PC-9 (cell line): Measurements from ENCODE around the gene KMT2A. TPM values are rescaled to one million over a fixed set of nuclear protein-coding genes. Genes with fewer than 3 reads are reported as not detected.

Source experiments
- BruUV-seq: library from RNA; stranded (reverse); fragments of 400-500 nt; replicated peaks from 2 replicates; lab custom pipeline; 2021; lab: Mats Ljungman, UMichigan
- CTCF ChIA-PET: fragments of 300-600 bp; sonication (Branson Sonifier 250); formaldehyde crosslinking; loops from one replicate; lab custom pipeline; 2022; ENCODE audit warnings: antibody characterized with exemption; lab: Charles Lee
- POLR2A ChIA-PET: fragments of 300-600 bp; sonication (Branson Sonifier 250); formaldehyde crosslinking; loops from one replicate; lab custom pipeline; 2022; ENCODE audit warnings: antibody characterized with exemption; ENCODE audit not compliant: unreplicated experiment; lab: Charles Lee
- DNase-seq, 2 experiments: peaks; one replicate each; pipeline versions ENCODE4 v3.0.0 to v3.0.0-alpha.2; 2015 to 2022; ENCODE audit warnings: mixed read lengths in 1 of 2
- H2AFZ ChIP-seq: fragments of 200-600 bp; sonication (generic); 2 replicates; pipeline ENCODE4 v1.8.1; 2017; ENCODE audit warnings: antibody characterized with exemption
- H3F3A ChIP-seq: fragments of 200-600 bp; sonication (generic); 2 replicates; pipeline ENCODE4 v1.8.1; 2017; ENCODE audit warnings: antibody characterized with exemption, mild to moderate bottlenecking, low read depth; ENCODE audit not compliant: insufficient read depth
- H3K27ac ChIP-seq: fragments of 200-600 bp; sonication (generic); 2 replicates; pipeline ENCODE4 v1.6.1; 2016; ENCODE audit warnings: mixed run types
- H3K27me3 ChIP-seq: fragments of 200-600 bp; sonication (generic); 2 replicates; pipeline ENCODE4 v1.6.1; 2016; ENCODE audit warnings: low read depth, mixed run types; ENCODE audit not compliant: insufficient read depth
- H3K36me3 ChIP-seq: fragments of 200-600 bp; sonication (generic); 2 replicates; pipeline ENCODE4 v1.6.1; 2016; ENCODE audit warnings: low read depth, mixed run types
- H3K4me1 ChIP-seq: fragments of 200-600 bp; sonication (generic); replicated peaks from 2 replicates; pipeline ENCODE4 v1.6.1; 2016; ENCODE audit warnings: mixed run types; ENCODE audit not compliant: insufficient read depth
- H3K4me2 ChIP-seq: fragments of 200-600 bp; sonication (generic); 2 replicates; pipeline ENCODE4 v1.6.1; 2017; ENCODE audit warnings: mixed run types
- H3K4me3 ChIP-seq: fragments of 200-600 bp; sonication (generic); 2 replicates; pipeline ENCODE4 v1.6.1; 2016; ENCODE audit warnings: mixed run types
- H3K79me2 ChIP-seq: fragments of 200-600 bp; sonication (generic); 2 replicates; pipeline ENCODE4 v1.6.1; 2017; ENCODE audit warnings: low read depth, mixed run types
- H3K9me2 ChIP-seq: fragments of 200-600 bp; sonication (generic); 2 replicates; pipeline ENCODE4 v1.8.1; 2017; ENCODE audit warnings: mild to moderate bottlenecking; ENCODE audit not compliant: insufficient read depth
- H3K9me3 ChIP-seq: fragments of 200-600 bp; sonication (generic); 2 replicates; pipeline ENCODE4 v1.8.1; 2016; ENCODE audit warnings: low read depth; ENCODE audit not compliant: insufficient read depth
- H4K20me1 ChIP-seq: fragments of 200-600 bp; sonication (generic); 2 replicates; pipeline ENCODE4 v1.8.1; 2017; ENCODE audit not compliant: insufficient read depth
- CTCF ChIP-seq: fragments of 200-600 bp; sonication (generic); conservative IDR thresholded peaks from 2 replicates; pipeline ENCODE4 v1.6.1; 2017; ENCODE audit warnings: mixed run types, antibody characterized with exemption, mild to moderate bottlenecking, moderate library complexity
- EZH2 ChIP-seq: fragments of 200-600 bp; sonication (generic); IDR thresholded peaks from 2 replicates; pipeline ENCODE4 v1.8.0; 2017; ENCODE audit warnings: antibody characterized with exemption, low read depth
- intact Hi-C: fragments of 100-400 bp; cut with micrococcal nuclease; formaldehyde crosslinking; loops from one replicate; pipeline ENCODE4 v1.10.0; 2022; ENCODE audit not compliant: unreplicated experiment
- total RNA-seq: library from RNA; stranded (reverse); gene quantifications from 2 replicates; pipeline ENCODE4 v1.2.3, GENCODE V29; 2021

The KMT2A gene
- total RNA-seq, 1 experiment from 2014 or later, result 80.3 TPM

GRCh38 chr11:118524356-118524755 lies 88.1 kb downstream of the KMT2A start:
- Histone ChIP-seq H3K27ac (no peak overlapping the region), H3F3A (peaks cover 28% of the 10 kb centered on the region)

GRCh38 chr11:118524757-118525470 lies 88.6 kb downstream of the KMT2A start:
- DNase-seq, result no peak
- Histone ChIP-seq H4K20me1 (no peaks in the 10 kb centered on the region), H3K79me2 (no peaks in the 10 kb centered on the region), H3K4me2 (no peak overlapping the region), H3K9me3 (no peaks in the 10 kb centered on the region), H3F3A (peaks cover 26% of the 10 kb centered on the region), H3K36me3 (peaks cover 29% of the 10 kb centered on the region), H3K4me1 (peaks cover 15% of the 10 kb centered on the region), H3K4me3 (no peak overlapping the region), H3K9me2 (no peaks in the 10 kb centered on the region), H2AFZ (no peak overlapping the region), H3K27ac (no peak overlapping the region), H3K27me3 (no peaks in the 10 kb centered on the region)
- intact Hi-C loops, result no loop called here
- POLR2A ChIA-PET, result no interaction called here
- CTCF ChIA-PET, result interaction anchor here (0.6 kb wide), 1 partner anchor 137 kb away, joined by 3 read pairs; no protein-coding TSS in a partner anchor
- BruUV-seq, result no TSS peak
- TF ChIP-seq EZH2, result no peak
- TF ChIP-seq CTCF, result no peak

More at GRCh38 chr11:118524356-118524755, 88.1 kb downstream of the KMT2A start:
- Histone ChIP-seq H3K4me3 (no peak overlapping the region), H4K20me1 (no peaks in the 10 kb centered on the region), H3K9me2 (no peaks in the 10 kb centered on the region), H3K9me3 (no peaks in the 10 kb centered on the region), H3K27me3 (no peaks in the 10 kb centered on the region), H3K4me2 (no peak overlapping the region), H3K79me2 (no peaks in the 10 kb centered on the region), H2AFZ (no peak overlapping the region), H3K36me3 (peaks cover 35% of the 10 kb centered on the region), H3K4me1 (peaks cover 10% of the 10 kb centered on the region)
- no peak for DNase-seq
- ChIA-PET POLR2A (no interaction called here), CTCF (interaction anchor here (0.5 to 0.6 kb wide), 2 partner anchors 24 to 137 kb away, joined by 3 to 9 read pairs; no protein-coding TSS in a partner anchor)
- BruUV-seq, result no TSS peak
- intact Hi-C loops, result no loop called here
- TF ChIP-seq CTCF (no peak), EZH2 (no peak)

DNA sequence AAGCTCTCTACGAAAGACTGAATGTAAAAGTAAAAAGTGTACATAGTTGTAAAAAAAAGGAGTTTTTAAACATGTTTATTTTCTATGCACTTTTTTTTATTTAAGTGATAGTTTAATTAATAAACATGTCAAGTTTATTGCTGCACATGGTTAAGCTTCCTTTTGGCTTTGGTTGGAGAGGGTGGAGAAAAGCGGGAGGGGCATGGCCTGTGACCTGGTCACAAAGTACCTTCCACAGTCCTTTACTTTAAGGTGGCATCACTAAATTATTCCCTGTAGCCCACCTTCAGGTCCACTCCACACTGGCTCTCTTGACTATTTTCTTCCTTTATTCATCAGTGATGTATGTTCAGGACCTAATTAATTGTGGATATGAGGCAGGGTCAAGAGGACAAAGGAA lies 90.4 kb downstream of the KMT2A start:
- no peak for DNase-seq
- H3K27me3 ChIP-seq, result no peaks in the 10 kb centered on the region

More for the DNA sequence above, 90.4 kb downstream of the KMT2A start:
- H3K36me3 ChIP-seq, result peaks cover 12% of the 10 kb centered on the region
- no peaks in the 10 kb centered on the region for H3K9me2 ChIP-seq
- no peak overlapping the region for H3K27ac ChIP-seq
- H3K4me1 ChIP-seq, result peaks cover 19% of the 10 kb centered on the region
- POLR2A ChIA-PET, result interaction anchor here (0.6 kb wide), 1 partner anchor 1808 kb away, joined by 3 read pairs; no protein-coding TSS in a partner anchor
- no peaks in the 10 kb centered on the region for H3K9me3 ChIP-seq
- no peak overlapping the region for H3K4me2 ChIP-seq
- BruUV-seq, result no TSS peak
- H4K20me1 ChIP-seq, result no peaks in the 10 kb centered on the region
- no peaks in the 10 kb centered on the region for H3K79me2 ChIP-seq
- peaks cover 22% of the 10 kb centered on the region for H3F3A ChIP-seq
- no peak overlapping the region for H3K4me3 ChIP-seq
- no peak for TF ChIP-seq EZH2
- no peak for TF ChIP-seq CTCF
- H2AFZ ChIP-seq, result no peak overlapping the region
- intact Hi-C loops, result no loop called here
- CTCF ChIA-PET, result interaction anchor here (0.6 kb wide), 1 partner anchor 31 kb away, joined by 3 read pairs; no protein-coding TSS in a partner anchor
